T-helper 1 cell treated with Interleukin-12 subunit alpha and Interleukin-12 subunit beta and Interleukin-4 antibody, amounts not matched to agents 30 μg/mL and 1 μg/mL, for 36 hours (primary cell): Measurements from ENCODE around the gene KAZN.

Experiments used
- H3K27ac Mint-ChIP-seq: one replicate; pipeline ENCODE4 v1.8.0; 2021; ENCODE audit warnings: mild to moderate bottlenecking, mixed read lengths
- H3K27me3 Mint-ChIP-seq: one replicate; pipeline ENCODE4 v1.8.0; 2021; ENCODE audit warnings: low read depth, mixed read lengths
- H3K36me3 Mint-ChIP-seq: one replicate; pipeline ENCODE4 v1.8.0; 2021; ENCODE audit warnings: low read depth, mixed read lengths
- H3K4me1 Mint-ChIP-seq: one replicate; pipeline ENCODE4 v1.8.0; 2021; ENCODE audit warnings: low read depth, mixed read lengths
- H3K4me3 Mint-ChIP-seq: one replicate; pipeline ENCODE4 v1.8.0; 2021; ENCODE audit warnings: mild to moderate bottlenecking, moderate library complexity, mixed read lengths
- H3K9me3 Mint-ChIP-seq: one replicate; pipeline ENCODE4 v1.8.0; 2021; ENCODE audit warnings: mixed read lengths

KAZN gene

GRCh38 chr1:14929547-14930246 is 331.2 kb downstream of the KAZN start:
- Mint-ChIP-seq H3K4me3 (no peak overlapping the region), H3K4me1 (peaks cover 2% of the 10 kb centered on the region), H3K36me3 (no peaks in the 10 kb centered on the region), H3K27ac (no peak overlapping the region), H3K27me3 (peaks cover 31% of the 10 kb centered on the region), H3K9me3 (no peaks in the 10 kb centered on the region)

GRCh38 chr1:14930247-14930965 is 331.9 kb downstream of the KAZN start:
- Mint-ChIP-seq H3K4me1 (no peaks in the 10 kb centered on the region), H3K27ac (no peak overlapping the region), H3K27me3 (peaks cover 24% of the 10 kb centered on the region), H3K4me3 (no peak overlapping the region), H3K36me3 (no peaks in the 10 kb centered on the region), H3K9me3 (no peaks in the 10 kb centered on the region)

GRCh38 chr1:14932034-14932638 is 333.7 kb downstream of the KAZN start:
- Mint-ChIP-seq H3K27me3 (peaks cover 8% of the 10 kb centered on the region), H3K36me3 (no peaks in the 10 kb centered on the region), H3K4me3 (no peak overlapping the region), H3K9me3 (no peaks in the 10 kb centered on the region), H3K4me1 (no peaks in the 10 kb centered on the region), H3K27ac (no peak overlapping the region)

- Mint-ChIP-seq H3K27ac (no peak overlapping the region), H3K9me3 (no peaks in the 10 kb centered on the region), H3K36me3 (no peaks in the 10 kb centered on the region), H3K4me3 (no peak overlapping the region), H3K4me1 (no peaks in the 10 kb centered on the region), H3K27me3 (no peaks in the 10 kb centered on the region)
Measured at GRCh38 chr1:14934867-14935266, 336.4 kb downstream of the KAZN start.

- Mint-ChIP-seq H3K36me3 (no peaks in the 10 kb centered on the region), H3K27ac (no peak overlapping the region), H3K9me3 (no peaks in the 10 kb centered on the region), H3K4me1 (no peaks in the 10 kb centered on the region), H3K27me3 (no peaks in the 10 kb centered on the region), H3K4me3 (no peak overlapping the region)
Measured at GRCh38 chr1:14936815-14937214, 338.3 kb downstream of the KAZN start.

GRCh38 chr1:14937288-14937949 is 338.9 kb downstream of the KAZN start:
- Mint-ChIP-seq H3K27me3 (no peaks in the 10 kb centered on the region), H3K4me3 (no peak overlapping the region), H3K36me3 (no peaks in the 10 kb centered on the region), H3K27ac (no peak overlapping the region), H3K4me1 (no peaks in the 10 kb centered on the region), H3K9me3 (no peaks in the 10 kb centered on the region)

GRCh38 chr1:14939527-14940284 is 341.2 kb downstream of the KAZN start:
- H3K4me1 Mint-ChIP-seq, result no peaks in the 10 kb centered on the region

GRCh38 chr1:14940285-14940870 is 341.9 kb downstream of the KAZN start:
- no peaks in the 10 kb centered on the region for H3K27me3 Mint-ChIP-seq
- no peaks in the 10 kb centered on the region for H3K9me3 Mint-ChIP-seq
- H3K4me1 Mint-ChIP-seq, result no peaks in the 10 kb centered on the region
- H3K36me3 Mint-ChIP-seq, result no peaks in the 10 kb centered on the region
- H3K4me3 Mint-ChIP-seq, result no peak overlapping the region
- no peak overlapping the region for H3K27ac Mint-ChIP-seq

More at GRCh38 chr1:14939527-14940284, 341.2 kb downstream of the KAZN start:
- H3K9me3 Mint-ChIP-seq, result no peaks in the 10 kb centered on the region
- no peak overlapping the region for H3K27ac Mint-ChIP-seq
- no peak overlapping the region for H3K4me3 Mint-ChIP-seq
- no peaks in the 10 kb centered on the region for H3K36me3 Mint-ChIP-seq
- H3K27me3 Mint-ChIP-seq, result no peaks in the 10 kb centered on the region

GRCh38 chr1:14941864-14942263 is 343.4 kb downstream of the KAZN start:
- no peaks in the 10 kb centered on the region for H3K27me3 Mint-ChIP-seq

GRCh38 chr1:14944471-14944985 is 346.0 kb downstream of the KAZN start:
- Mint-ChIP-seq H3K9me3 (no peaks in the 10 kb centered on the region), H3K4me1 (no peaks in the 10 kb centered on the region)

More at GRCh38 chr1:14941864-14942263, 343.4 kb downstream of the KAZN start:
- H3K9me3 Mint-ChIP-seq, result no peaks in the 10 kb centered on the region
- no peaks in the 10 kb centered on the region for H3K4me1 Mint-ChIP-seq
- H3K36me3 Mint-ChIP-seq, result no peaks in the 10 kb centered on the region
- H3K4me3 Mint-ChIP-seq, result no peak overlapping the region
- H3K27ac Mint-ChIP-seq, result no peak overlapping the region

GRCh38 chr1:14945132-14946010 is 346.9 kb downstream of the KAZN start:
- Mint-ChIP-seq H3K27me3 (no peaks in the 10 kb centered on the region), H3K4me3 (no peak overlapping the region), H3K4me1 (no peaks in the 10 kb centered on the region), H3K27ac (no peak overlapping the region), H3K36me3 (no peaks in the 10 kb centered on the region), H3K9me3 (no peaks in the 10 kb centered on the region)

More at GRCh38 chr1:14944471-14944985, 346.0 kb downstream of the KAZN start:
- no peaks in the 10 kb centered on the region for H3K27me3 Mint-ChIP-seq
- no peaks in the 10 kb centered on the region for H3K36me3 Mint-ChIP-seq
- H3K4me3 Mint-ChIP-seq, result no peak overlapping the region
- H3K27ac Mint-ChIP-seq, result no peak overlapping the region

- Mint-ChIP-seq H3K27me3 (no peaks in the 10 kb centered on the region), H3K36me3 (no peaks in the 10 kb centered on the region), H3K27ac (no peak overlapping the region), H3K4me1 (no peaks in the 10 kb centered on the region), H3K4me3 (no peak overlapping the region), H3K9me3 (no peaks in the 10 kb centered on the region)
Measured at GRCh38 chr1:14946011-14946359, 347.5 kb downstream of the KAZN start.

- Mint-ChIP-seq H3K27ac (no peak overlapping the region), H3K4me3 (no peak overlapping the region), H3K27me3 (no peaks in the 10 kb centered on the region), H3K36me3 (no peaks in the 10 kb centered on the region), H3K4me1 (no peaks in the 10 kb centered on the region), H3K9me3 (no peaks in the 10 kb centered on the region)
Measured at GRCh38 chr1:14946684-14947238, 348.3 kb downstream of the KAZN start.
